GM19463 (cell line): Measurements from ENCODE around the gene RAPGEF3.

Source experiments
- ATAC-seq: cut with Tn5 transposase; IDR thresholded peaks from one replicate; pipeline ENCODE4 v1.9.1; 2021; ENCODE audit warnings: mild to moderate bottlenecking, moderate library complexity; ENCODE audit not compliant: unreplicated experiment

The RAPGEF3 gene

DNA sequence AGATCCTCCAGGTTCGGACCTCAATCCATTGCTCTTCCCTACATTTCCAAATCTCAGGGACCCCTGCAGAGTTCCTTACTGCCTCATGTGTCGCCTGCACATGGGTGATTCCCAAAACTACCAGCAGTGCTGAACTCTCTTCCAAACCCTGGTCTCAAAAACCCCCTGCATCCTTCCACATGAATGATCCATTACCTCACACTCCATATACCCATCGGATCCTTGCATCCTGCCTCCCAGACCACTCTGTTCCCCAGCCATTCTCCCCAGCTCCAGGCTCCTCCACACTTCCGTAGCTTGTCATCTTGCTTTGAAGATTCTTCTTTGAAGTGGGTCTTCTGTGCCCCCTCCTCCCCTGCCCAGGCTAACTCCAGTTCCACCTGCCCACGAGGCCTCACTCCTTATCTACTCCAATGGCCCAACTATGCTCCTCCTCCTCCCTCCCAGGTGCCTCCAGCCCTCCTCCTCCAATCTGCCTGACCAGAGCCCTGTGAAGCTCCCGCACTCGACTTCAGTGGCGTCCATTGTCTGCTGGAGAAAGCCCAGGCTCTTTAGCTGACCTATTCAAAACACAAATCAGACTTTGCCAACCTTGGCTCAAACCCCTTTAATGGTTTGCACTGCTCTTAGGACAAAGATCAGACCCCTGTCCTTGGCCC lies 13.8 kb downstream of the RAPGEF3 start:
- ATAC-seq, result no peak

DNA sequence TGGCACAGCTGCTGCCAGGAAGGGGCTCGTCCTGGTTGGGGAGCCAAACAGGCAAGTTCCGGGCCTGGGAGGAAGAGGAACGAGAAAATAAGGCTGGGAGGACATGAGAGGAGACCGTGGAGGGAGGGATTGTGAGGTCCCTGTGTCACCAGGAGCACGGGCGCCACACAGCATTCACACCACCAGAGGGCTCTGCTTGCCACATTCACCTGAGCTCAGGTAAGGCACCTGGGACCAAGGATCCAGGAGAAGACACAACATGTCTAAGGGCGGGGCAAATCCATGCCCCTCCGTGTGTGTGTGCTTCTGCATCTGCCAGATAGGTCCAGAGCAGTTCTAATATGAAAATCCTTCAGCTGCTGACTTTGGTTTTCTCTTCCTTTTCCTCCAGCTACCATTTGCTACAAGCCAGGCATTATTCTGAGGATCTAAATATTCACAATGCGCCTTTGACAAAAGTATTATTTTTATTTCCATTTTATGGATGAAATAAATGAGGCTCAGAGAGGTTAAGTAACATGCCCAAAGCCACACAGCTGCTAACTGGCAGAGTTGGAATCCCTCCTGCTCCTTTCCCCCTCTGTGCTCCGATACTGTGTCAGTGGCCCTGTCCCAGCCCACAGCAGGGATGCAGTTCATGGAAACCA lies 14.6 kb downstream of the RAPGEF3 start:
- ATAC-seq, result no peak

DNA sequence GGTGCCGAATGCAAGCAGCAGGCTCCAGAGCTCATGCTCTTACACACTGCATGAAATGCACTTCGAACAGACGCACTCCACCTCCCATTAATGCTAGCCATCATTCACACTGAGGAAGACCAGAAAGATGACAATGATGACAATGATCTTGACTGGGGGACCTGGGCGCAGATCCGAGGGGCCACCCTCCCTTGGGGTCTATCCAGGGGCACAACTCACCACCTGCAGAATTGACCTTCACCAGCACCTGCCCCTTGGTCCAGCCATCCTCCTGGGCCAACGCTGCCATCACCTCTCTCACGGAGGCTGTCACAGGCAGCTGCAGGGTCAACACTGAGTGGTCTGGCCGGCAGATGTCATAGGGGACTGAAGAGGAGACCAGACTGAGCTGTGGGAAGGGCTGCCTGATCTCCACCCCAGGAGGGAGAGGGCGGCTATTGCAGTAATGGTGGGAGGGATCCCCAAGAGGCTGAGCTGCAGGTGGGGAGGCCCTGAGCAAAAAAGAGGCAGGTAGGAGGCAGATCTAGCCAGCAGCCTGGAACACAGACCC lies 15.3 kb downstream of the RAPGEF3 start:
- no peak for ATAC-seq

DNA sequence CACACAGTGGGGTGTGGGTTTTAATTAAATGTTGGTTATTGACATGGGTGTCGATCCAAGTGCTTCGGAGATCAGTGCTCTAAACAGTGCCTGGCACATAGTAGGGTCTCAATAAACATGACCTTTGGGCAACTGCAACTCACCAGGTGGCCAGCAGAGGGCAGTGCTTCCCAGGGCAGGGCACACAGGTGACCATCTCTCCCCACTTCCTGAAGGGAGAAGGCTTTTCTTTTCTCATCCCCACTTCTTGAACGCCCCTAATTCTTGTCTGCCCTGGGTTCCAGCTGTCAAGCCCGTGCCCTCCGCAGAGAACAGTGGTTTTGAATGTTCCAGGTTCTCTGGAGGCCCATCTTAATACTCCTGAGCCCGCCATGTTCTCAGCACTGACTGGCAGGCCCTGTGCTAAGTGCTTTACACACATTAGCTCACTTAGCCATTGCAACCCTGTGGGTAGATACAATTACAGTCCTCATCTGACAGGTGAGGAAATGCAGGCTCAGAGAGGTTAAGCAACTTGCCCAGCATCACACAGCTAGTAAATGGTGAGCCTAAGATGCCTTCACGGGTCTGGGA lies 16.3 kb downstream of the RAPGEF3 start:
- no peak for ATAC-seq

DNA sequence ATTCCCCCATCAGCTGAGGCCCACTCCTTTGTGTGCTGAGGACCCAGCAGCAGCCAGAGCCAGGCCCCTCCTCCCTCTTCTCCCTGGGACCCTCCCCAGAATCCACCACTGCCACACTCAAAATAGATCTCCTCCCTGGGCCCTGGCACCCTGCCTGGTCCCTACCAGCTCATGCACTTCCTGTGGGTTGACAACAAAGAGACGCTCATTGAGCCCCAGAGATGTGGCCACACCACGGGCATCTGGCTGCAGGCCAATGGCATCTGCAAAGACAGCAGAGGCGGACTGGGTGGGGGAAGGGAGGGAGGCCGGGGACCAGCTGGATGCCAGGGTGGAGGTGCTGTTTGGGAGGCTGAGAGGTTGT lies 17.4 kb downstream of the RAPGEF3 start:
- ATAC-seq, result peak; percentile 47

DNA sequence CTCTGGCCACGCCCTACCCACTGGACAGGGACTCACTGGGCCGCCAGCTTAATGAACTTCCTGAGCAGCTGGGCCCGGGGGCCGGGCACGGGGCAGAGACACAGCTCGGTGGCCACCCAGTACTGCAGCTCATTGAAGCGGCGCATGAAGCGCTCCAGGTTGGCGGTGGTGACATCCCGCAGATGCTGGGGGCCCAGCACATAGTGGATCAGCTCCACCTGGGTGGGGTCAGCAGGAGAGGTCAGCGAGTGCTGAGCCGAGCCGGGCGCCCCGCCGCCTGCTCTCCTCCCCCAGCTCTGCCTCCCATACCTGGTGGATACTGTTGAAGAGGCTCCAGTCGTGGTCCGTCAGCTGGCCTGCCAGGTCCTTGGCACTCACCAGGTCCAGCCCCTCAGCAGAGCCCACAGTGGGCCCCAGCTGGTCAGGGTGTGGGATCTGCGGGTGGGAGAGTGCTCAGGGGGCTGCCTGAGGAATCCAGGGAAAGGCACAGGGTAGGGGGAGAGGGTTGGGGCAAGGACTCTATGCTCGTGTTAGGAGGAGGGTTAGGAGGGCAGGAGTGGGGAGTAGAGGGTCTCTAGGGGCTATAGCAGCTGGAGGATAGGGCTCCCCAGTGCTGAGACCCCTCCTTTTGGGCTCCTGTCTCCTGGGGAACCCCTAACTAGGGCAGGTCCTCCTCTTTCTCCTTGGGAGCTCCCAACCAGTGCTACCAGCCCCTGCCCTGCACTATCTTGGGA lies 17.9 kb downstream of the RAPGEF3 start:
- ATAC-seq, result peak; percentile 39

DNA sequence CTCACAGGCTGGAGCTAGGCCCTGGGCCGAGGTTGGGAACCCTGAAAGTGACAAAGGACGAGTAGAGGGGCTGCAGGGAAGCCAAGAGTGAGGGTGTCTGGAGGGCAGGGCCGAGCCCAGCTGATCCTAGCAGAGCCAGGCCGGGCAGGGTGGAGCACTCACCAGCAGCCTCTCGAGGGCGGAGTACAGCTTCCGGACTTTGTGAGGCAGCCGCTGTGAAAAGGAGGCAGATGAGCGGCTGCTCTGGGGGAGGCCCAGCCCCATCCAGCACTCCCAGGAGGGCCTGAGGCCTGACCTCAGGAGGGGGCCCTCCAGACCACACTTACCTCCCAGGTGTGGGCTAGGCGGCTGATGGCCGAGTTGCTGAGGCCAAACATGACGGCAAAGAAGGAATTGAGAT lies 18.7 kb downstream of the RAPGEF3 start:
- ATAC-seq, result peak; percentile 65

DNA sequence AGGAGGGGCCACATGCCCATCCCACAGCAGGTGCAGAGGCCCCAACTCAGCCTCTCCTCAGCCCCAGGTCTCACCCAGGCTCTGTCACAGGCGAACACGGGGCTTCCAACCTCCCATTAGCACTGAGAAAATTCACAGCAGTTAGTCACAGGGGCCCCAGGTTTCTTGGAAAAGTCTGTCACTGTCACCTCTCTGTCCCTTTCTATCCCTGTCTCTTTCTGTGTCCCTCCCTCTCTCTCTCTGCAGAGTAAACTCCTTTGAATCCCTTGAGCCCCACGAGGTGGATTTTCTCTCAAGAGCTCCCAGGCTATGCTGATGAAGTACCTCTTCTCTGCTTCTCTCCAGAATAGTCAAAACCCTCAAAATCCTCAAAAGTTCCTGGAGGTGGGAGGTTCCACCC lies 19.4 kb downstream of the RAPGEF3 start:
- no peak for ATAC-seq

DNA sequence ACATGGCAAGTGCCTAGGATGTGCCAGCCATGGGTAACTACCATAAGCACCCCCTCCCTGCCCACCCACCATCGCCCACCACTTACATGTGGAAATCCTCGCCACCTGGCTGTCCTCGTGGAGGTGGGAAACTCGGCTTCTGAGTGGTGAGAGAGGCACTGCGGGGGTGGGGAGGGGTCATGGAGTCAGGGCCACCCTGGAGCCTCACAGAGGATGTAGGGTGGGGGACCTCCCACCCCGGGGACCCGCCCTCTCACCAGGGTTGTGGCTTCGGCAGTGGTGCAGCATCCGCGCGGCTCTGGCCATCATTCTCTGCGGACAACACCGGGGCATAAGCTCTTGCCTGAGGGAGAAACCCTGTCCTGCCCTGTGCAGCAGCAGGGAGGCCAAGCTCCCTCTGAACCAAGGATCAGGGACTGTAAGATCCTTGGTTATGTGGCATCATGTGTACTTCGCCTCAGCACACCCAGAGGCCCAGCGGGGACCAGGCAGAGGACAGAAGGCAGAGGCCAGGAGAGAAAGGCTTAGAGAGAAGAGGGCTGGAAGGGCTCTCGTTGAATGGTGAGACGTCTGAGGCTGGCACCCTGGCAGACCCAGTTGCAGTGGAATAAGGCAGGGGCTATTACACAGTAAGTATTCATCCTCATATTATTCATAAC lies 20.6 kb downstream of the RAPGEF3 start:
- ATAC-seq, result no peak

DNA sequence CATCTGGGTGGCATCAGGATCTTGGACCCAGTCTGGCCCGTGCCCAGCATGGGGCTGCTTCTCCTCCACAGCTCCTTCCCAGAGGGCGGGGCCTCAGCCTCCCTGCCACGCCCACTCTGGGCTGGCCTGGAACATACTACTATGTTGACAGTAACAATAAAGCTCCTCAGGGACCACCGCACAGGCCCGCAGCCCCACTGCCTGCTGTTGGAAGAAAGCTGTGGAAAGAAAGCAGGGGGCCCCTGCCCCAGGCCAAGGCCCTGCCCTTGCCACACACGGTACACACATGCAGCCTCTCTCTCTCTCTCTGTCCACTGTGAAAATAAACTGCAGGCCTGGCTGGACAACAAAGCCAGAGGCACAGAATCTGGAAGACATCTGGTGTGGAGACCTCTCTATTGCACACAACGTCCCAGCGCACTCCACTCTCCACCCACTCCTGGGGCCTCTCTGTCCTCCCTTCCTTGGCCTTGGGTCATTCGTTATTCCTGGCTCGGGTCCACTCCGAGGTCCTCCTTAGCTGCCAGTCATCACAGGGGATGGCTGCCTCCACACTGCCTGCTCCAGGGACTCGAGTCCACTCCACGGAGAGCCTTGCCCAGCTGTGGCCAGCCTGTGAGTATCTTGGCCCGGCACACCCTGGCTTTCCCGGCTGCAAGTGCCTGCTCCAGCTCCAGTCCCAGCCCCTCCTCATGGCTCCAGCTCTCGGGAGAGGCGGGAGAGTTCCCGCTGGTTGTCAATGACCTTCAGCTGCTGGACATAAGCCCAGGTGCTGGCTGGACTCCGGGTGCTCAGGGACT lies 21.6 kb downstream of the RAPGEF3 start:
- ATAC-seq, result no peak

DNA sequence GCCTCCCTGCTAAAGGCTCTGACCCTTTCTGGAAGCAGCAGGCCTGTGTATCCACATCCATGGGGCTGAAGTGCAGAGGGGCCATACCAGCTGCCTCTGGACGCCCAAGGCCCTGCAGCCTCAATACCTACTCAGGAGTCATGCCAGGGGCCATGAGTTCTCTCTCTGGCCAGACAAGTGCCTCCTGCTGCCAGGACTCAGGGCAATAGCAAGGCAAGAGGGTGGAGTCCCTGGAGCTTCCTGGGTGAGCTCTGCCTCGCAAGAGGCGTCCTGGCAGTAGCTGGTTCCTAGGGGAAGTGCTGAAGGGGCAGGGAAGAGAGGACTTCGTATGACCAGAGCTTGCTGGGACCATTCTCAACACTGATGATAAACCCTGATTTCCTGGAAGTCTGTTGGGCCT lies 22.5 kb downstream of the RAPGEF3 start:
- no peak for ATAC-seq

DNA sequence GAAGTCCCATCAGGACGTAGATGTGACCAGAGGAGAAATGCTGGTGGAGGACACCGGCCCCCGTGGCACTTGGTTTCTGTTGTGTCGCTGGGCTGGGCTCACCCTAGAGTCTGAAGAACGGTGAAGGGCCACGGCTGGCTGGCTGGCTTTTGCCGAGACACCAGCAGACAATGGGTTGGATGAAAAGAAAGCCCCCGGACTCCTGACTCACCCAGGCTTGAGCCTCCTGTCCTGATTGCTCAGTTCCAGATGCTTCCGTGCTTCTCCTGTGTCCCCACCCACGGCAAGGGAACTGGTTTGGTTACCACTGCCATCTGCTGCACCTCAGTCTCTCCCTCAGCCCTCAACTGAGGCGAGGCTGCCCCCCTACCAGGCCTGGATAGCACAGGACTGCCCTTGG lies 23.0 kb downstream of the RAPGEF3 start:
- ATAC-seq, result no peak

DNA sequence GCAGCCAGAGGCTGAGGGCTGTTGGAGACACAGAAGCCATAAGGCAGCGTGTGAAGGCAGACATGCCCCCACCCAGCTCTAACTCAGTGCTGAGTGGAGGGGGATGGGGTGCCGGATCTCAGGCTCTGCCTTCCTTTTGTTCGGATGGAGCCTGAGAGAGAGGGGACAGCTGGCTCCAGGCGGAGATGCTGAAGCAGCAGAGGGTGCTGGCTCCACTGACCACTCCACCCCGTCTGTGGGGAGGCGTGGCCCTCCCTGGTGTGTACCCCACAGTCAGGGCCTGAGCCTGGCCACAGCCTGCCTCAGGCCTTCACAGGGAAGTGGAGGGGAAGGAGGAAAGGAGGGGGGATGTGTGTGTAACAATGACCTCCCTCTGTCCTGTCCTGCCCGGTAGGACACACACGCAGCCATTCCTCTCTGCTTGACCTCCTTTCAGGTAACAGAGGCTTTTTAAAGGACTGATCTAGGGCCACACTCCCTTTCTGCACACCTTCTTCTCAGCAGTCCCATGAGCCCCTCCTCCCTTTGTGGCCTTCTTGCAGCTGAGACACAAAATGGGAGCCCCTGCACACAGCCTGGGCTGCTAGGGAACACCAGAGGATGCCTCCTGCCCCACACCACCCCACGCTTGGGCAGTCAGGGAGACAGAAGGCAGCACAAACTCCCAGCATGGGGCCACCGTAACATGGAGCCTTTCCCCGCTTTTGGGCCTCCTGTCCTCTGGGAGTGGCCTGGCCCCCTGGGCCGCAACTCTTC lies 23.8 kb downstream of the RAPGEF3 start:
- no peak for ATAC-seq

DNA sequence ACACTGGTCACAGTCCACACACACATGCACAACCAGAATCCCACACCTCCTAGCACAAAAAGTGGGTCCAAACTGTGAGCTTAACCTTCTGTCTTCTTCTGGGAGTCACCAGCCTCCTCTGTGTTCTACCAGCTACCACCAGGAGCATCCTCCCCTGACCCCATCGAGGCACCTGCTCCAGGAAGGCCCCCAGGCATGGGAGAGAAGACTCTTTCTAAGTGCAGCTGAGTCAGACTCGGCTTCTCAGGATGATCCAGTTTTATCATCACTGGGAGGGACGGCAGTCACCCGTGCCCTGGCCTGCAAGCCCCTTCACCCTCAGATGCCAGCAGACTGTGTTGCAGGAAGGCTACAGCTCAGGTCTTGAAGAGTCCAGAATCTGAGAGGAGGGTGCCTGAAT lies 25.5 kb downstream of the RAPGEF3 start:
- ATAC-seq, result no peak

DNA sequence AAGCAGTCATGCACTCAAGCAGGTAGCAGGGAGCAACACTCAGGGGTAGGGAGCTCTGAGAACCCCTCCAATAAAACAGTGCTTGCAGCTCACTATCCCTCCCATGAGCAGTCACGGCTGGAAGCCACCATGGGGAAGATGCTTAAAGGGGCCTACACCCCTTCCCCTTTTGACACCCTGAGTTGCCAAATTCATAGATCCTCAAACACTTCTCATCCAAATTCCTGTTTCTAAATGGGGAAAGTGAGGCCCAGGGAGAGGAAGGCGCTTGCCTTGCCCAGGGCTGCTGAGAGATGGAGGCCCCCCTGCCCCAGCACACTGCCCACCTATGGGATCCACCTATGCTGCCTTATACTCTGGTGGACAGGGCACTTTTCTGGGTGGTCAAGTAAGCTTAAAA lies 26.2 kb downstream of the RAPGEF3 start:
- no peak for ATAC-seq

DNA sequence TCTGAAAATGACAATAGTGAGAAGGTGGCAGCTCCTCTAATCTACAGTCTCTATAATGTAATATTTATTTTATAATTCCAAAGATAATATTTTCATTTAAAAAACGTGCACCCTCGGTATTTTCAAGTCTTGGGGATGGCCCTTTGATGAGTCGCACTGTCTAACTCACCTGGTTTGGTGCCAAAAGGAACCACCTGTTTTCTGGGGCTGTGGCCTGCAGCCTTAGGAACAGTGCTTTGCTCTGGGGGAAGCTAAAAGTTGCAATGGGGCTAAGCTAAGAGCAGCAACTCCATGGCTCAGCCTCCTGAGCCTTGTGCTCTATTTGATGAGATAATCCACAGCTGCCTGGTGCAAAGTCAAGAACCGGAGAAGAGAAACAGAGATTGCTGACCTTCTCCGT lies 27.0 kb downstream of the RAPGEF3 start:
- ATAC-seq, result no peak

DNA sequence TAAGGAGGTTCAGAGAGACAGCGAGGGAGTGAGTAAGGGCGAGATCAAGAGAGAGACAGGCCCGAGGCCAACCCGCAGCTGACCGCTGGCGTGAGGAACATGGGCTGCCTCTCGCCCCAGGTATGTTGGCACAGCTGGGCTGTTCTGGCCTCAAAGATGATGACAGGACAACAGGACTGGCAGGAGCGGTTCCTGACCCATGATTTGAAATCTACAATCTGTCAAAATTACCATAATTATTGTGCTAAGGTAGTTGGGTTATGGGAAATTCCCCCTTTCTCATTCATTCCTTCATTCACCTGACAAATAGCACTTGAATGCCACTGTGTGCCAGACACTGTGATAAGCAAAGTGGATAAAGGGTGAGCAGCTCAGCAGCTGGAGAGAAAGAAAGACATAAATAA lies 28.3 kb downstream of the RAPGEF3 start:
- ATAC-seq, result no peak

DNA sequence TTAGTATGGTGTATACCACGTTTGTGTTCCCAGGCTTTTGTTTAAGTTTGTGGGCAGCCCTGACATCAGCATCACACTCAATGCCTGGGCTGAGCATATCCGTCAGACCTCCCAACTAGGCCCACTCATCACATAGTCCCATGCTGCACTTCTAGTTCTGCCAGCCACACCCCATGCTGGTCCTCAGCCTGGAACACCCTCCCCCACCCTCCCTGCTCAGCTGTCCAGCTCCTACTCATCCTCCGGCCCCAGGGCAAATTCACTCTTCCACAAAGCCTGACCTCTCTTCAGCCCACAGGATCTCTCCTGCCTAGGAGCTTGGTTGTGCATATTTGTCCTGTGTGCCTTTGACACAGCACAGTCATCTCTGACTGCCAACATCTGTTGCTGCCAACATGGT lies 29.4 kb downstream of the RAPGEF3 start:
- ATAC-seq, result no peak

DNA sequence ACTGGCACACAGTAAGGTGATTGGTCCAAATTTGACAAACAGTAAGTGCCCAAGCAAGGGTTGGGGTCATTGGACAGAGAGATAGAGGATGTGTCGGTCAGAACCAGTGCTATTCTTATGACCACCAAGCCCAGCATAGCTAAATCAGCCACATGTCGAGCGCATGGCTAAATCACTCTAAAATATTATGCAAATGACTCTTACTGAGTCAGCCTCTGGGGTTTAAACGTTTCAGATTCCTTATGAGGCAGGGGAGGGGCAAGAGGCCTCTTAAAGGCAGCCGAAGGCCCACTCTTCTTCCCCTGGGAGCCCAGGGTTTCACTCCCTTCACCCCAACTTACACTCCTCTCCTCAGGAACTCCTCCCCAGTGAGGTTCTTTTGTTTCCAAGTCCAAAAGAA lies 32.8 kb downstream of the RAPGEF3 start:
- peak; percentile 78 for ATAC-seq
